Stimulated activated CD4-positive, alpha-beta T cell treated with anti-CD3 and anti-CD28 coated beads, Interleukin-1b, Interleukin-23, amount 100 ng/mL, for 24 hours (primary cell): Measurements from ENCODE around the gene BSPRY.
A peak's percentile ranks its signal among the peaks of the same experiment; 100 is the strongest.

ENCODE experiments used
- DNase-seq, 4 experiments: peaks; one replicate each; pipeline ENCODE4 v3.0.0-alpha.2; 2020; ENCODE audit warnings: low read depth in 4 of 4, low spot score in 1 of 4

The BSPRY gene

GRCh38 chr9:113349445-113350094 is at the start of gene BSPRY:
TSS of gene BSPRY (plus strand) at chr9:113349541. CDS start at chr9:113349580, 39 bp downstream.
- peak in 1 of 4 experiments; percentile 14 for DNase-seq

- no peak for DNase-seq
Measured at GRCh38 chr9:113299800-113300292, 49.5 kb upstream of the BSPRY start.

- DNase-seq = no peak
Measured at GRCh38 chr9:113301548-113301947, 47.8 kb upstream of the BSPRY start.

- DNase-seq = no peak
Measured at GRCh38 chr9:113302792-113303418, 46.4 kb upstream of the BSPRY start, which contains the start of gene RNF183. TSS of gene RNF183 (minus strand) at chr9:113303376. CDS start at chr9:113298184, 5,192 bp downstream.

- no peak for DNase-seq
Measured at GRCh38 chr9:113306566-113306965, 42.8 kb upstream of the BSPRY start.

- DNase-seq = no peak
Measured at GRCh38 chr9:113307396-113307975, 41.9 kb upstream of the BSPRY start.

GRCh38 chr9:113309204-113309813 is 40.0 kb upstream of the BSPRY start:
- DNase-seq = no peak

- DNase-seq = no peak
Measured at GRCh38 chr9:113310538-113310937, 38.8 kb upstream of the BSPRY start.

GRCh38 chr9:113311961-113312360 is 37.4 kb upstream of the BSPRY start:
- no peak for DNase-seq

- no peak for DNase-seq
Measured at GRCh38 chr9:113313261-113313660, 36.1 kb upstream of the BSPRY start.

GRCh38 chr9:113315231-113315630 is 34.1 kb upstream of the BSPRY start:
- DNase-seq = no peak

- no peak for DNase-seq
Measured at GRCh38 chr9:113316030-113316429, 33.3 kb upstream of the BSPRY start.

GRCh38 chr9:113317777-113318176 is 31.6 kb upstream of the BSPRY start:
- no peak for DNase-seq

- no peak for DNase-seq
Measured at GRCh38 chr9:113319054-113319453, 30.3 kb upstream of the BSPRY start.

GRCh38 chr9:113320051-113320450 is 29.3 kb upstream of the BSPRY start:
- DNase-seq = no peak

GRCh38 chr9:113322671-113323070 is 26.7 kb upstream of the BSPRY start:
- no peak for DNase-seq

- no peak for DNase-seq
Measured at GRCh38 chr9:113326230-113326629, 23.1 kb upstream of the BSPRY start.

GRCh38 chr9:113328045-113328782 is 21.1 kb upstream of the BSPRY start:
- no peak for DNase-seq

GRCh38 chr9:113331780-113332179 is 17.6 kb upstream of the BSPRY start:
- no peak for DNase-seq

- DNase-seq = no peak
Measured at GRCh38 chr9:113337714-113338113, 11.6 kb upstream of the BSPRY start.
